WTC11 (cell line): ENCODE measurements around the gene EP400. TPM values are rescaled to one million over a fixed set of nuclear protein-coding genes. Genes with fewer than 3 reads are reported as not detected.
A peak's percentile ranks its signal among the peaks of the same experiment; 100 is the strongest.
"Not testable (repeated sequence)": the region's sequence is repeated elsewhere in the genome, so short reads cannot be mapped to it uniquely, and the experiment has no call there.

Source experiments
- ATAC-seq: fragments of 200-7000 bp; cut with Tn5 transposase; 2 replicates; pipeline ENCODE4 v1.10.0; 2021; ENCODE audit warnings: mild to moderate bottlenecking, moderate library complexity
- CTCF ChIA-PET: fragments of 300-600 bp; sonication (Branson Sonifier 250); formaldehyde crosslinking; loops from one replicate; lab custom pipeline; 2021; ENCODE audit warnings: antibody characterized with exemption; lab: Charles Lee
- POLR2A ChIA-PET: fragments of 350-600 bp; sonication (Branson Sonifier 250); formaldehyde crosslinking; loops from one replicate; lab custom pipeline; 2021; ENCODE audit warnings: antibody characterized with exemption; lab: Charles Lee
- DNase-seq: peaks from one replicate; pipeline ENCODE4 v3.0.0; 2021; ENCODE audit warnings: low spot score
- H3K27ac Mint-ChIP-seq: 2 replicates; pipeline ENCODE4 v1.8.0; 2021; ENCODE audit warnings: mixed read lengths
- H3K27me3 Mint-ChIP-seq: 2 replicates; pipeline ENCODE4 v1.8.0; 2021; ENCODE audit warnings: low read depth, mild to moderate bottlenecking, moderate library complexity, mixed read lengths
- H3K36me3 Mint-ChIP-seq: 2 replicates; pipeline ENCODE4 v1.8.0; 2021; ENCODE audit warnings: mixed read lengths
- H3K4me1 Mint-ChIP-seq: 2 replicates; pipeline ENCODE4 v1.8.0; 2022; ENCODE audit warnings: mixed read lengths
- H3K4me3 Mint-ChIP-seq: 2 replicates; pipeline ENCODE4 v1.8.0; 2021; ENCODE audit warnings: mild to moderate bottlenecking, moderate library complexity, mixed read lengths
- H3K9me3 Mint-ChIP-seq: 2 replicates; pipeline ENCODE4 v1.8.0; 2021; ENCODE audit warnings: mixed read lengths
- AR ChIP-seq: fragments of 250-450 bp; sonication (Bioruptor Pico); IDR thresholded peaks from 2 replicates; pipeline ENCODE4 v1.9.0; 2021; ENCODE audit warnings: mild to moderate bottlenecking
- GTF2I ChIP-seq: fragments of 250-450 bp; sonication (Bioruptor Pico); conservative IDR thresholded peaks from 2 replicates; pipeline ENCODE4 v1.4.0; 2021; ENCODE audit warnings: mild to moderate bottlenecking
- MAX ChIP-seq: sonication (generic); formaldehyde crosslinking; IDR thresholded peaks from 2 replicates; pipeline ENCODE4 v1.8.0; 2022; ENCODE audit warnings: mild to moderate bottlenecking, missing genetic modification reagents
- SOX15 ChIP-seq: fragments of 250-450 bp; sonication (Bioruptor Pico); IDR thresholded peaks from 2 replicates; pipeline ENCODE4 v1.9.0; 2021; ENCODE audit warnings: mild to moderate bottlenecking
- SP1 ChIP-seq: sonication (generic); formaldehyde crosslinking; conservative IDR thresholded peaks from 2 replicates; pipeline ENCODE4 v1.8.1; 2022; ENCODE audit warnings: missing genetic modification reagents
- ZNF121 ChIP-seq: sonication (generic); formaldehyde crosslinking; IDR thresholded peaks from 2 replicates; pipeline ENCODE4 v1.8.0; 2023; ENCODE audit warnings: missing genetic modification reagents
- ZNF281 ChIP-seq: sonication (generic); formaldehyde crosslinking; IDR thresholded peaks from 2 replicates; pipeline ENCODE4 v1.8.0; 2023; ENCODE audit warnings: mild to moderate bottlenecking, missing genetic modification reagents
- ZNF317 ChIP-seq: sonication (generic); formaldehyde crosslinking; IDR thresholded peaks from 2 replicates; pipeline ENCODE4 v1.8.1; 2023; ENCODE audit warnings: low read depth, mild to moderate bottlenecking, moderate library complexity, missing genetic modification reagents, borderline replicate concordance
- ZNF396 ChIP-seq: fragments of 250-450 bp; sonication (Bioruptor Pico); IDR thresholded peaks from 2 replicates; pipeline ENCODE4 v1.8.0; 2021; ENCODE audit warnings: mild to moderate bottlenecking, moderate library complexity, borderline replicate concordance
- ZNF671 ChIP-seq: fragments of 250-450 bp; sonication (Bioruptor Pico); IDR thresholded peaks from 2 replicates; pipeline ENCODE4 v1.8.0; 2021; ENCODE audit warnings: mild to moderate bottlenecking
- total RNA-seq: library from RNA; stranded (reverse); gene quantifications from 3 replicates; pipeline ENCODE4 v1.2.3, GENCODE V29; 2021
- TF ChIP-seq, protein P1 (sequence below): sonication (generic); formaldehyde crosslinking; IDR thresholded peaks from 2 replicates; pipeline ENCODE4 v1.8.1; 2022; ENCODE audit warnings: mild to moderate bottlenecking, missing genetic modification reagents, moderate library complexity, borderline replicate concordance

The EP400 gene
- total RNA-seq, 1 experiment from 2014 or later, result 75.8 TPM

GRCh38 chr12:131959641-131960589, 10.2 kb downstream of the EP400 start:
- ChIA-PET CTCF (no interaction called here), POLR2A (no interaction called here)
- TF ChIP-seq ZNF121 (CRISPR knock-in tag) (no peak), SOX15 (CRISPR knock-in tag) (no peak), ZNF317 (CRISPR knock-in tag) (no peak), GTF2I (CRISPR knock-in tag) (no peak), ZNF396 (no peak), ZNF671 (no peak), AR (CRISPR knock-in tag) (no peak), ZNF281 (CRISPR knock-in tag) (no peak), MAX (CRISPR knock-in tag) (no peak), SP1 (CRISPR knock-in tag) (no peak)
- TF ChIP-seq, protein P1, sequence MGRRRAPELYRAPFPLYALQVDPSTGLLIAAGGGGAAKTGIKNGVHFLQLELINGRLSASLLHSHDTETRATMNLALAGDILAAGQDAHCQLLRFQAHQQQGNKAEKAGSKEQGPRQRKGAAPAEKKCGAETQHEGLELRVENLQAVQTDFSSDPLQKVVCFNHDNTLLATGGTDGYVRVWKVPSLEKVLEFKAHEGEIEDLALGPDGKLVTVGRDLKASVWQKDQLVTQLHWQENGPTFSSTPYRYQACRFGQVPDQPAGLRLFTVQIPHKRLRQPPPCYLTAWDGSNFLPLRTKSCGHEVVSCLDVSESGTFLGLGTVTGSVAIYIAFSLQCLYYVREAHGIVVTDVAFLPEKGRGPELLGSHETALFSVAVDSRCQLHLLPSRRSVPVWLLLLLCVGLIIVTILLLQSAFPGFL (CRISPR knock-in tag), result no peak
- Mint-ChIP-seq H3K27ac (peak overlapping the region; percentile 50; the same call in 1 of the 2 replicates), H3K4me1 (peaks cover 7% of the 10 kb centered on the region), H3K36me3 (peaks cover 7% of the 10 kb centered on the region), H3K4me3 (no peak overlapping the region), H3K9me3 (no peaks in the 10 kb centered on the region), H3K27me3 (no peaks in the 10 kb centered on the region)
- DNase-seq (no peak), ATAC-seq (no peak)

- H3K4me3 Mint-ChIP-seq, H3K4me1 Mint-ChIP-seq, H3K27me3 Mint-ChIP-seq, CTCF ChIA-PET, H3K27ac Mint-ChIP-seq, DNase-seq, POLR2A ChIA-PET, H3K9me3 Mint-ChIP-seq, ATAC-seq, H3K36me3 Mint-ChIP-seq: not testable (repeated sequence)
Measured at GRCh38 chr12:131960590-131961325, 11.0 kb downstream of the EP400 start.

DNA sequence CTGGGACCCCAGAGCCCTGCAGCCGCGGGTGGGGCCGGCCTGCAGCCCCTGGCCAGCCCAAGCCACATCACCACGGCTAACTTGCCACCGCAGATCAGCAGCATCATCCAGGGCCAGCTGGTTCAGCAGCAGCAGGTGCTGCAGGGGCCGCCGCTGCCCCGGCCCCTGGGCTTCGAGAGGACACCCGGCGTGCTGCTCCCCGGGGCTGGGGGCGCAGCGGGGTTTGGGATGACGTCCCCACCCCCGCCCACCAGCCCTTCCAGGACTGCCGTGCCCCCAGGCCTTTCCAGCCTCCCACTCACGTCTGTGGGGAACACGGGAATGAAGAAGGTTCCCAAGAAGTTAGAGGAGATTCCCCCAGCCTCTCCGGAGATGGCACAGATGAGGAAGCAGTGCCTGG, 11.6 kb downstream of the EP400 start:
- CTCF ChIA-PET, H3K27me3 Mint-ChIP-seq, H3K27ac Mint-ChIP-seq, H3K4me3 Mint-ChIP-seq, H3K9me3 Mint-ChIP-seq, DNase-seq, H3K4me1 Mint-ChIP-seq, ATAC-seq, POLR2A ChIA-PET, H3K36me3 Mint-ChIP-seq: not testable (repeated sequence)
